GM06990 (cell line): ENCODE measurements around the gene SMIM28.

ENCODE experiments used
- DNase-seq: peaks from one replicate; pipeline ENCODE4 v3.0.0-alpha.2; 2011; ENCODE audit not compliant: insufficient read length; ENCODE audit errors: extremely low read depth
- H3K27me3 ChIP-seq: replicated peaks from 2 replicates; pipeline ENCODE4 v1.6.0; 2011; ENCODE audit warnings: low read length; ENCODE audit not compliant: control insufficient read depth, insufficient read depth
- H3K36me3 ChIP-seq: 2 replicates; pipeline ENCODE4 v1.5.1; 2011; ENCODE audit warnings: low read length; ENCODE audit not compliant: control insufficient read depth, insufficient read depth
- H3K4me3 ChIP-seq: replicated peaks from 2 replicates; pipeline ENCODE4 v1.5.1; 2011; ENCODE audit warnings: low read depth, mild to moderate bottlenecking, control low read depth, low read length
- CTCF ChIP-seq: IDR thresholded peaks from 2 replicates; pipeline ENCODE4 v1.5.1; 2011; ENCODE audit warnings: low read length, control low read depth, mild to moderate bottlenecking, inconsistent platforms; ENCODE audit not compliant: insufficient read depth, poor library complexity, severe bottlenecking

SMIM28 gene

GRCh38 chr6:138386897-138387296 is 9.2 kb downstream of the SMIM28 start:
- DNase-seq, result no peak
- no peak for TF ChIP-seq CTCF
- H3K36me3 ChIP-seq, result no peaks in the 10 kb centered on the region
- no peak overlapping the region for H3K4me3 ChIP-seq
- no peaks in the 10 kb centered on the region; the same call in 1 of the 2 replicates for H3K27me3 ChIP-seq

GRCh38 chr6:138387577-138388368 is 10.1 kb downstream of the SMIM28 start:
- TF ChIP-seq CTCF, result no peak
- no peak for DNase-seq
- Histone ChIP-seq H3K27me3 (no peaks in the 10 kb centered on the region; the same call in 1 of the 2 replicates), H3K4me3 (no peak overlapping the region), H3K36me3 (no peaks in the 10 kb centered on the region)

- no peak for DNase-seq
These were observed 11.8 kb downstream of the SMIM28 start for GRCh38 chr6:138389551-138389950.

GRCh38 chr6:138393871-138394783 is 16.4 kb downstream of the SMIM28 start:
- no peak for DNase-seq
- H3K27me3 ChIP-seq, result no peaks in the 10 kb centered on the region
- TF ChIP-seq CTCF, result no peak
- no peaks in the 10 kb centered on the region for H3K36me3 ChIP-seq
- H3K4me3 ChIP-seq, result no peak overlapping the region

More at GRCh38 chr6:138389551-138389950, 11.8 kb downstream of the SMIM28 start:
- H3K4me3 ChIP-seq, result no peak overlapping the region
- no peaks in the 10 kb centered on the region; the same call in 1 of the 2 replicates for H3K27me3 ChIP-seq
- H3K36me3 ChIP-seq, result no peaks in the 10 kb centered on the region
- no peak for TF ChIP-seq CTCF

- Histone ChIP-seq H3K27me3 (no peaks in the 10 kb centered on the region), H3K4me3 (no peak overlapping the region), H3K36me3 (no peaks in the 10 kb centered on the region)
- no peak for DNase-seq
- no peak for TF ChIP-seq CTCF
These were observed 19.0 kb downstream of the SMIM28 start for GRCh38 chr6:138396709-138397108.
